BE2C (cell line): ENCODE measurements around the gene CLEC7A.

Source experiments
- DNase-seq: peaks from one replicate; pipeline ENCODE4 v3.0.0-alpha.2; 2020
- H3K27me3 ChIP-seq: fragments of 250-450 bp; sonication (Bioruptor Pico); 2 replicates; pipeline ENCODE4 v1.5.1; 2020; ENCODE audit warnings: mild to moderate bottlenecking
- H3K36me3 ChIP-seq: fragments of 250-450 bp; sonication (Bioruptor Pico); 2 replicates; pipeline ENCODE4 v1.5.1; 2020; ENCODE audit warnings: mild to moderate bottlenecking
- H3K4me1 ChIP-seq: fragments of 250-450 bp; sonication (Bioruptor Pico); 2 replicates; pipeline ENCODE4 v1.5.1; 2020
- H3K4me3 ChIP-seq: 2 replicates; pipeline ENCODE4 v1.5.1; 2011; ENCODE audit warnings: low read depth, low read length
- H3K9me3 ChIP-seq: fragments of 250-450 bp; sonication (Bioruptor Pico); 2 replicates; pipeline ENCODE4 v1.5.1; 2020
- CTCF ChIP-seq: IDR thresholded peaks from 2 replicates; pipeline ENCODE4 v1.5.1; 2012; ENCODE audit warnings: mild to moderate bottlenecking, low read depth, low read length

CLEC7A gene

GRCh38 chr12:10095971-10096370 is 34.0 kb downstream of the CLEC7A start:
- DNase-seq = no peak
- H3K4me1 ChIP-seq = no peaks in the 10 kb centered on the region
- H3K9me3 ChIP-seq = no peaks in the 10 kb centered on the region
- TF ChIP-seq CTCF = no peak
- no peaks in the 10 kb centered on the region for H3K36me3 ChIP-seq
- peaks cover 12% of the 10 kb centered on the region for H3K27me3 ChIP-seq
- no peak overlapping the region for H3K4me3 ChIP-seq

- no peaks in the 10 kb centered on the region for H3K36me3 ChIP-seq
- peaks cover 12% of the 10 kb centered on the region for H3K27me3 ChIP-seq
- no peak for TF ChIP-seq CTCF
- H3K4me1 ChIP-seq = no peaks in the 10 kb centered on the region
- no peak overlapping the region for H3K4me3 ChIP-seq
- DNase-seq = no peak
- no peaks in the 10 kb centered on the region for H3K9me3 ChIP-seq
Observed at GRCh38 chr12:10094646-10095395, 35.2 kb downstream of the CLEC7A start.

- no peak for TF ChIP-seq CTCF
- Histone ChIP-seq H3K27me3 (no peaks in the 10 kb centered on the region; the same call in 1 of the 2 replicates), H3K9me3 (no peaks in the 10 kb centered on the region), H3K4me3 (no peak overlapping the region), H3K36me3 (no peaks in the 10 kb centered on the region), H3K4me1 (no peaks in the 10 kb centered on the region)
- DNase-seq = no peak
Observed at GRCh38 chr12:10088955-10089900, 40.8 kb downstream of the CLEC7A start.

GRCh38 chr12:10088031-10088430 is 42.0 kb downstream of the CLEC7A start:
- Histone ChIP-seq H3K4me1 (no peaks in the 10 kb centered on the region), H3K27me3 (no peaks in the 10 kb centered on the region; the same call in 1 of the 2 replicates), H3K36me3 (no peaks in the 10 kb centered on the region), H3K4me3 (no peak overlapping the region), H3K9me3 (no peaks in the 10 kb centered on the region)
- DNase-seq = no peak
- TF ChIP-seq CTCF = no peak

- Histone ChIP-seq H3K4me3 (no peak overlapping the region), H3K9me3 (no peaks in the 10 kb centered on the region), H3K27me3 (no peaks in the 10 kb centered on the region; the same call in 1 of the 2 replicates), H3K36me3 (no peaks in the 10 kb centered on the region), H3K4me1 (no peaks in the 10 kb centered on the region)
- no peak for DNase-seq
- no peak for TF ChIP-seq CTCF
Observed at GRCh38 chr12:10086387-10086786, 43.6 kb downstream of the CLEC7A start.
